Stimulated activated CD4-positive, alpha-beta T cell treated with anti-CD3 and anti-CD28 coated beads, Interleukin-12 subunit alpha, Interleukin-12 subunit beta, amount 100 ng/mL, for 4 hours (primary cell): Measurements from ENCODE around the gene LCAT.
"Not testable (repeated sequence)": the region's sequence is repeated elsewhere in the genome, so short reads cannot be mapped to it uniquely, and the experiment has no call there.

Experiments used
- DNase-seq: peaks from one replicate; pipeline ENCODE4 v3.0.0-alpha.2; 2020

Gene LCAT

GRCh38 chr16:67946966-67947558, 3.1 kb upstream of the LCAT start:
- DNase-seq: no peak

GRCh38 chr16:67946128-67946569, 2.2 kb upstream of the LCAT start:
- no peak for DNase-seq

- no peak for DNase-seq
Observed at GRCh38 chr16:67945392-67945933, 1.5 kb upstream of the LCAT start.

- DNase-seq: no peak
Observed at GRCh38 chr16:67944690-67945391, 921 bp upstream of the LCAT start.

GRCh38 chr16:67943256-67943618, 683 bp downstream of the LCAT start:
- no peak for DNase-seq

- no peak for DNase-seq
Observed at GRCh38 chr16:67942510-67943255, 1.2 kb downstream of the LCAT start.

GRCh38 chr16:67942200-67942509, 1.8 kb downstream of the LCAT start:
- DNase-seq: no peak

GRCh38 chr16:67941469-67942199, 2.3 kb downstream of the LCAT start:
- DNase-seq: no peak

- DNase-seq: no peak
Observed at GRCh38 chr16:67940446-67941089, 3.4 kb downstream of the LCAT start.

GRCh38 chr16:67939507-67940445, 4.1 kb downstream of the LCAT start:
- peak; percentile 64 for DNase-seq

- DNase-seq: not testable (repeated sequence)
Observed at GRCh38 chr16:67937713-67938112, 6.2 kb downstream of the LCAT start.

- peak; percentile 66 for DNase-seq
Observed at GRCh38 chr16:67936880-67937605, 6.9 kb downstream of the LCAT start.

- peak; percentile 43 for DNase-seq
Observed at GRCh38 chr16:67936124-67936879, 7.6 kb downstream of the LCAT start, which contains the start of gene PSMB10. Gene PSMB10, minus strand, starts transcription at chr16:67936850. Its CDS starts 101 bp downstream, at chr16:67936749.

- peak; percentile 92 for DNase-seq
Observed at GRCh38 chr16:67935402-67936123, 8.4 kb downstream of the LCAT start.

- no peak for DNase-seq
Observed at GRCh38 chr16:67935101-67935401, 8.9 kb downstream of the LCAT start.

- no peak for DNase-seq
Observed at GRCh38 chr16:67934306-67935100, 9.4 kb downstream of the LCAT start.

- no peak for DNase-seq
Observed at GRCh38 chr16:67933805-67934204, 10.1 kb downstream of the LCAT start.

- no peak for DNase-seq
Observed at GRCh38 chr16:67932462-67932840, 11.5 kb downstream of the LCAT start.
